AG04450 (cell line): Measurements from ENCODE around the gene HECTD4. TPM values are rescaled to one million over a fixed set of nuclear protein-coding genes. Genes with fewer than 3 reads are reported as not detected.
"Not testable (repeated sequence)": the region's sequence is repeated elsewhere in the genome, so short reads cannot be mapped to it uniquely, and the experiment has no call there.

Experiments
- CTCF ChIA-PET: fragments of 300-600, 350-600 bp; formaldehyde crosslinking; extraction: SDS; loops from one replicate; lab custom pipeline; 2022; ENCODE audit warnings: antibody characterized with exemption, inconsistent platforms; lab: Charles Lee
- POLR2A ChIA-PET: fragments of 350-600 bp; formaldehyde crosslinking; extraction: SDS; loops from one replicate; lab custom pipeline; 2021; ENCODE audit warnings: antibody characterized with exemption, inconsistent platforms; lab: Yijun Ruan, JAX
- DNase-seq: peaks from one replicate; pipeline ENCODE4 v3.0.0-alpha.2; 2011; ENCODE audit warnings: low read depth, low spot score
- H3K27ac ChIP-seq: one replicate; pipeline ENCODE4 v1.5.1; 2012; ENCODE audit warnings: low read depth, low read length, control low read depth
- H3K27me3 ChIP-seq: one replicate; pipeline ENCODE4 v1.6.0; 2012; ENCODE audit warnings: low read length; ENCODE audit not compliant: control insufficient read depth, insufficient read depth
- H3K4me3 ChIP-seq: 2 replicates; pipeline ENCODE4 v1.5.1; 2011; ENCODE audit warnings: mild to moderate bottlenecking, low read depth, low read length, control low read depth
- H3K9me3 ChIP-seq: 2 replicates; pipeline ENCODE4 v1.5.1; 2012; ENCODE audit warnings: low read length; ENCODE audit not compliant: control insufficient read depth, insufficient read depth
- polyA plus RNA-seq: library from polyadenylated mRNA; depleted of rRNA; stranded (reverse); fragments of >200 nt; gene quantifications from 2 replicates; pipeline ENCODE4 v1.2.3, GENCODE V29; 2011
- TF ChIP-seq, protein P1 (sequence below): IDR thresholded peaks from 2 replicates; pipeline ENCODE4 v1.5.1; 2011; ENCODE audit warnings: low read depth, low read length, control low read depth, inconsistent platforms

Gene HECTD4
- polyA plus RNA-seq, 1 experiment, result 8.6 TPM

GRCh38 chr12:112354399-112354798 is 27.8 kb downstream of the HECTD4 start:
- TF ChIP-seq, protein P1, sequence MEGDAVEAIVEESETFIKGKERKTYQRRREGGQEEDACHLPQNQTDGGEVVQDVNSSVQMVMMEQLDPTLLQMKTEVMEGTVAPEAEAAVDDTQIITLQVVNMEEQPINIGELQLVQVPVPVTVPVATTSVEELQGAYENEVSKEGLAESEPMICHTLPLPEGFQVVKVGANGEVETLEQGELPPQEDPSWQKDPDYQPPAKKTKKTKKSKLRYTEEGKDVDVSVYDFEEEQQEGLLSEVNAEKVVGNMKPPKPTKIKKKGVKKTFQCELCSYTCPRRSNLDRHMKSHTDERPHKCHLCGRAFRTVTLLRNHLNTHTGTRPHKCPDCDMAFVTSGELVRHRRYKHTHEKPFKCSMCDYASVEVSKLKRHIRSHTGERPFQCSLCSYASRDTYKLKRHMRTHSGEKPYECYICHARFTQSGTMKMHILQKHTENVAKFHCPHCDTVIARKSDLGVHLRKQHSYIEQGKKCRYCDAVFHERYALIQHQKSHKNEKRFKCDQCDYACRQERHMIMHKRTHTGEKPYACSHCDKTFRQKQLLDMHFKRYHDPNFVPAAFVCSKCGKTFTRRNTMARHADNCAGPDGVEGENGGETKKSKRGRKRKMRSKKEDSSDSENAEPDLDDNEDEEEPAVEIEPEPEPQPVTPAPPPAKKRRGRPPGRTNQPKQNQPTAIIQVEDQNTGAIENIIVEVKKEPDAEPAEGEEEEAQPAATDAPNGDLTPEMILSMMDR, result no peak
- Histone ChIP-seq H3K4me3 (no peak overlapping the region), H3K27ac (no peak overlapping the region), H3K27me3 (no peaks in the 10 kb centered on the region), H3K9me3 (no peaks in the 10 kb centered on the region)
- POLR2A ChIA-PET, result no interaction called here
- DNase-seq, result no peak
- CTCF ChIA-PET, result no interaction called here

DNA sequence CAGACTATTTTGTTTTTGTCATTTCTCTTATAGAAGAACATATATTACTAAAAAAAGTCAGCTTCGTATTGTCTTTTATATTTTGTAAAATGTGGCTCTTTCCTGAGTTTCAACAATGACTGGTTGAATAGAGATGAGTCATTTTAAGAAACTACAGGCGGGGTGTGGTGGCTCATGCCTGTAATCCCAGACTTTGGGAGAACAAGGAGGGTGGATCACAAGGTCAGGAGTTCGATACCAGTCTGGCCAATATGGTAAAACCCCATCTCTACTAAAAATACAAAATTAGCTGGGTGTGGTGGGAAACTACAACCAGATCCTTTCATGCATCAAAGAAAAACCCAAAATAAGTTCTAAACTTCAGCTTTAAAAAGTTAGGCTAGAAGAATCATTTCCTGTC is 28.8 kb downstream of the HECTD4 start:
- DNase-seq, result no peak
- POLR2A ChIA-PET, result no interaction called here
- no peak overlapping the region for H3K27ac ChIP-seq
- CTCF ChIA-PET, result interaction anchor here (0.5 to 1.2 kb wide), 2 partner anchors 19 to 381 kb away, joined by 3 to 4 read pairs; no protein-coding TSS in a partner anchor
- no peaks in the 10 kb centered on the region for H3K27me3 ChIP-seq
- H3K9me3 ChIP-seq, result no peaks in the 10 kb centered on the region
- no peak overlapping the region for H3K4me3 ChIP-seq
- TF ChIP-seq, protein P1, result no peak

DNA sequence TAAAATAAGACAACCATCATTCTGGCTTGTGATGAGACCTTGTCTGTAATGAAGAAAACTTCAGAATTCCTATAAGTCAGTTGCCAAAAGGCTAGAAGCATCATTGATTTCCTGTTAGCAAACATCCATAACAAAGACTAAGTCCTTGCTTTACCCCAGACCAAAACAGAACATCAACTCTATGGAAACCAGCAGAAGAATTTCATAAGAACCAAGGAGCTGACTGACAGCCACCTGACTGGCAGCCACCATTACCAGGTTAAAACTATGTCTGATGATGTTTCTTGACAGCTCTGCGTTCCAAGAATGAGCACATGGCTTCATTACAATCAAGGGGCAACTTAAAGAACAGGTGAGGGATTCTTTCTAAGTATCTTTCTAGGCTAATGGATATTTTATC is 29.3 kb downstream of the HECTD4 start:
- H3K27ac ChIP-seq, result no peak overlapping the region
- CTCF ChIA-PET, result interaction anchor here (0.5 to 1.2 kb wide), 3 partner anchors 19 to 381 kb away, joined by 3 to 4 read pairs (median 4); no protein-coding TSS in a partner anchor
- no peaks in the 10 kb centered on the region for H3K9me3 ChIP-seq
- no peak overlapping the region for H3K4me3 ChIP-seq
- DNase-seq, result no peak
- H3K27me3 ChIP-seq, result no peaks in the 10 kb centered on the region
- TF ChIP-seq, protein P1, result no peak
- POLR2A ChIA-PET, result no interaction called here

DNA sequence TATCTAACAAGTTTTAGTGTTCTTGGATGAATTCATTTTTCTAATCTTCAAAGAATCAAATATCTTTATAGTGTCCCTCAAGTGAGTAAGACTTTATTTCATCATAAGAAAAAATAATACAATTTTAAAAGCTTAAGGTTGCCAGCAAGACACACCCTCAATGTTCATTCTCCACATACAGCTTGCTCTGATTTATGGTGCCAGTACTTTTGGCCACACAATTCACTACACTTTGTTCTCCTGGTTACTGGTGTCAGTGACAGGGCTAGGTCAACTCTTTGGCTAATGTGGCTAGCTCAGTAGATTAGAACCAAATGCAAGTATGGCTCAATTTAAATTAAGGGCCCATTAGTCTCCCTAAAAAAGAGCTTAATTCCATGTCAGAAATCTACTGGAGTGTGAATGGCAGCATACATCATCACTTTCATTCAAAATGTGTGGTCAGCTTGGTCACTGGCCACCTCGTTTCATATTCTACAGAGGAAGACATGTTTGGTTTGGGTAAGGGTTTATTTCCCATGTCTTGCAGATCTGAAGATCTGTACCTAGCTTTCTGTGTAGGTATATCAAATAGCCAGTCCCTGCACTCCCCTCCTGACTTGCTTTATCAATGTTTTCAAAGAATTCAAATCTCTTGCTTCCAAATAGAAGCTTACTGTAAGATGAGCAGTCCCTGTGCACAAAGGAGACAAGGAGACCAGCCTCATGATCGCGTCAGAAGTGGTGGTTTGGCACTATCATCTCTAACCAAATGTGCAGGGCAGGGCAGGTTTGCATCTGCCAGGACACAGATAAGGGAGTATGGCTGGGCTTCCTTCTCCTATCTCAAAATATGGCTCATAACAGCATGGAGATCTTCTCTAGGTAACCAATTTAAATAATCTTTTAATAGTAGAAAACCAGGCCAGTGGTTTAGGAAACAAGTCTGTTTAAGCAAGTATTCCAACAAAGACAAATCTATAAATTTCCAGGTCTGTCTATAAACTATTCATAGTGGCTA is 31.3 kb downstream of the HECTD4 start:
- ChIA-PET POLR2A (no interaction called here), CTCF (interaction anchor here (0.5 to 1.0 kb wide), 2 partner anchors 43 to 92 kb away, joined by 3 read pairs; no protein-coding TSS in a partner anchor)
- no peak overlapping the region for H3K27ac ChIP-seq
- TF ChIP-seq, protein P1, result no peak
- H3K4me3 ChIP-seq, result no peak overlapping the region
- no peaks in the 10 kb centered on the region for H3K27me3 ChIP-seq
- no peak for DNase-seq
- no peaks in the 10 kb centered on the region for H3K9me3 ChIP-seq

DNA sequence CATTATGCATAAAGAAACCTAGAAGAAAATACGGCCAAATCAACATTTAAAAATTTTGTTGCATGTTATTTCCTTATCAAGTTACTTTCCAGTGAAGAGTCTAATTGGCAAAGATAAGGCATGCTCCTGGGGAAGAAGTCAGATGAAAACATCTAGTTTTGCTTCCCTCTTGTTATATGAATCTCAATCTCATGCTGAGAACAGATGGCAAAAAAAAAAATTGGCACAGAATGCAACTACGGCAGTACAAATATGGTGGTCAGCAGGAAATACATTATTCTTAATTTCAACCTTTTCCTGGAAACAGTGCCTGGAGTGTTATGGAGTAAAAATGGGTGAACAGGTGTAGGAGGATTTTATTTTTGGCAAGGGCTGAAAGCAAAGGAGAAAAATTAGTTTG is 32.8 kb downstream of the HECTD4 start:
- Histone ChIP-seq H3K27me3 (no peaks in the 10 kb centered on the region), H3K4me3 (no peak overlapping the region), H3K27ac (no peak overlapping the region), H3K9me3 (no peaks in the 10 kb centered on the region)
- TF ChIP-seq, protein P1, result no peak
- no peak for DNase-seq
- POLR2A ChIA-PET, result no interaction called here
- CTCF ChIA-PET, result no interaction called here

GRCh38 chr12:112348926-112349325 is 33.3 kb downstream of the HECTD4 start:
- H3K4me3 ChIP-seq, POLR2A ChIA-PET, CTCF ChIA-PET, DNase-seq, H3K9me3 ChIP-seq, H3K27ac ChIP-seq, H3K27me3 ChIP-seq: not testable (repeated sequence)
